Panc1 (cell line): ENCODE measurements around the gene RHOG.

ENCODE experiments used
- TF ChIP-seq, protein P1 (sequence below): fragments of 450-650 bp; IDR thresholded peaks from 2 replicates; pipeline ENCODE4 v1.5.1; 2017; ENCODE audit warnings: mild to moderate bottlenecking
- TF ChIP-seq, protein P2 (sequence below), 2 experiments: IDR thresholded peaks; 2 replicates each; pipeline ENCODE4 v1.6.1; 2011 to 2012; ENCODE audit warnings: low read depth in 2 of 2, control low read depth in 1 of 2, low read length in 1 of 2, mild to moderate bottlenecking in 1 of 2, moderate library complexity in 1 of 2; ENCODE audit not compliant: insufficient read depth in 1 of 2

DNA sequence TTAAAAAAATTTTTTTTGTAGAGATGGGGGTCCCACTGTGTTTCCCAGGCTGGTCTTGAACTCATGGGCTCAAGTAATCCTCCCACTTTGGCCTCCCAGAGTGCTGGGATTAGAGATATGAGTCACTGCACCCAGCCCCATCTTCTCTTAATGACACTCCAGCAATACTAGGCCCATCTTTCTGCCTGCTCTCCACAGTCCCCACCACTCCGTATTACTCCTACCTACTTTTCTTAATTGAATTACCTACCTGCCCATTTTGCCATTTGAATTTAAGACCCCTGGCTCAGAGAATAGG lies 12.7 kb upstream of the RHOG start:
- TF ChIP-seq, protein P1, sequence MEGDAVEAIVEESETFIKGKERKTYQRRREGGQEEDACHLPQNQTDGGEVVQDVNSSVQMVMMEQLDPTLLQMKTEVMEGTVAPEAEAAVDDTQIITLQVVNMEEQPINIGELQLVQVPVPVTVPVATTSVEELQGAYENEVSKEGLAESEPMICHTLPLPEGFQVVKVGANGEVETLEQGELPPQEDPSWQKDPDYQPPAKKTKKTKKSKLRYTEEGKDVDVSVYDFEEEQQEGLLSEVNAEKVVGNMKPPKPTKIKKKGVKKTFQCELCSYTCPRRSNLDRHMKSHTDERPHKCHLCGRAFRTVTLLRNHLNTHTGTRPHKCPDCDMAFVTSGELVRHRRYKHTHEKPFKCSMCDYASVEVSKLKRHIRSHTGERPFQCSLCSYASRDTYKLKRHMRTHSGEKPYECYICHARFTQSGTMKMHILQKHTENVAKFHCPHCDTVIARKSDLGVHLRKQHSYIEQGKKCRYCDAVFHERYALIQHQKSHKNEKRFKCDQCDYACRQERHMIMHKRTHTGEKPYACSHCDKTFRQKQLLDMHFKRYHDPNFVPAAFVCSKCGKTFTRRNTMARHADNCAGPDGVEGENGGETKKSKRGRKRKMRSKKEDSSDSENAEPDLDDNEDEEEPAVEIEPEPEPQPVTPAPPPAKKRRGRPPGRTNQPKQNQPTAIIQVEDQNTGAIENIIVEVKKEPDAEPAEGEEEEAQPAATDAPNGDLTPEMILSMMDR, result no peak
- TF ChIP-seq, protein P2, sequence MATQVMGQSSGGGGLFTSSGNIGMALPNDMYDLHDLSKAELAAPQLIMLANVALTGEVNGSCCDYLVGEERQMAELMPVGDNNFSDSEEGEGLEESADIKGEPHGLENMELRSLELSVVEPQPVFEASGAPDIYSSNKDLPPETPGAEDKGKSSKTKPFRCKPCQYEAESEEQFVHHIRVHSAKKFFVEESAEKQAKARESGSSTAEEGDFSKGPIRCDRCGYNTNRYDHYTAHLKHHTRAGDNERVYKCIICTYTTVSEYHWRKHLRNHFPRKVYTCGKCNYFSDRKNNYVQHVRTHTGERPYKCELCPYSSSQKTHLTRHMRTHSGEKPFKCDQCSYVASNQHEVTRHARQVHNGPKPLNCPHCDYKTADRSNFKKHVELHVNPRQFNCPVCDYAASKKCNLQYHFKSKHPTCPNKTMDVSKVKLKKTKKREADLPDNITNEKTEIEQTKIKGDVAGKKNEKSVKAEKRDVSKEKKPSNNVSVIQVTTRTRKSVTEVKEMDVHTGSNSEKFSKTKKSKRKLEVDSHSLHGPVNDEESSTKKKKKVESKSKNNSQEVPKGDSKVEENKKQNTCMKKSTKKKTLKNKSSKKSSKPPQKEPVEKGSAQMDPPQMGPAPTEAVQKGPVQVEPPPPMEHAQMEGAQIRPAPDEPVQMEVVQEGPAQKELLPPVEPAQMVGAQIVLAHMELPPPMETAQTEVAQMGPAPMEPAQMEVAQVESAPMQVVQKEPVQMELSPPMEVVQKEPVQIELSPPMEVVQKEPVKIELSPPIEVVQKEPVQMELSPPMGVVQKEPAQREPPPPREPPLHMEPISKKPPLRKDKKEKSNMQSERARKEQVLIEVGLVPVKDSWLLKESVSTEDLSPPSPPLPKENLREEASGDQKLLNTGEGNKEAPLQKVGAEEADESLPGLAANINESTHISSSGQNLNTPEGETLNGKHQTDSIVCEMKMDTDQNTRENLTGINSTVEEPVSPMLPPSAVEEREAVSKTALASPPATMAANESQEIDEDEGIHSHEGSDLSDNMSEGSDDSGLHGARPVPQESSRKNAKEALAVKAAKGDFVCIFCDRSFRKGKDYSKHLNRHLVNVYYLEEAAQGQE (IDR thresholded peaks at IDR 0.05; ENCODE audit: insufficient read depth in 1 of 2, low read depth in 2 of 2, low read length in 1 of 2), result no peak
